ENCODE results near the gene NAXE. TPM values are rescaled to one million over a fixed set of nuclear protein-coding genes. Genes with fewer than 3 reads are reported as not detected.

NAXE gene
- total RNA-seq, 1 donor from 2014 or later: 83.8 TPM

GRCh38 chr1:156559086-156559796, 32.3 kb upstream of the NAXE start:
- no peak for TF ChIP-seq CTCF (IDR thresholded peaks at IDR 0.05; ENCODE audit: insufficient read depth, low read length, poor library complexity, severe bottlenecking)
- peaks cover 3% of the 10 kb centered on the region for H3K36me3 ChIP-seq (ENCODE audit: control insufficient read depth, insufficient read depth, low read length)
- no peak overlapping the region for H3K4me3 ChIP-seq (ENCODE audit: low read depth, low read length)
- no peak for DNase-seq (ENCODE audit: low read depth)
- H3K27me3 ChIP-seq (ENCODE audit: control insufficient read depth, insufficient read depth, low read length): no peaks in the 10 kb centered on the region

- Histone ChIP-seq H3K4me3 (ENCODE audit: low read depth, low read length) (no peak overlapping the region), H3K36me3 (ENCODE audit: control insufficient read depth, insufficient read depth, low read length) (peaks cover 3% of the 10 kb centered on the region), H3K27me3 (ENCODE audit: control insufficient read depth, insufficient read depth, low read length) (no peaks in the 10 kb centered on the region)
- no peak for TF ChIP-seq CTCF (IDR thresholded peaks at IDR 0.05; ENCODE audit: insufficient read depth, low read length, poor library complexity, severe bottlenecking)
- DNase-seq (ENCODE audit: low read depth): no peak
Measured at GRCh38 chr1:156559797-156560385, 31.7 kb upstream of the NAXE start.

GRCh38 chr1:156560585-156561163, 30.9 kb upstream of the NAXE start:
- DNase-seq (ENCODE audit: low read depth): no peak
- peaks cover 3% of the 10 kb centered on the region for H3K36me3 ChIP-seq (ENCODE audit: control insufficient read depth, insufficient read depth, low read length)
- H3K27me3 ChIP-seq (ENCODE audit: control insufficient read depth, insufficient read depth, low read length): no peaks in the 10 kb centered on the region
- H3K4me3 ChIP-seq (ENCODE audit: low read depth, low read length): no peak overlapping the region
- TF ChIP-seq CTCF (IDR thresholded peaks at IDR 0.05; ENCODE audit: insufficient read depth, low read length, poor library complexity, severe bottlenecking): no peak

GRCh38 chr1:156565519-156565918, 26.1 kb upstream of the NAXE start:
- Histone ChIP-seq H3K4me3 (ENCODE audit: low read depth, low read length) (no peak overlapping the region), H3K36me3 (ENCODE audit: control insufficient read depth, insufficient read depth, low read length) (peaks cover 3% of the 10 kb centered on the region), H3K27me3 (ENCODE audit: control insufficient read depth, insufficient read depth, low read length) (no peaks in the 10 kb centered on the region)
- no peak for TF ChIP-seq CTCF (IDR thresholded peaks at IDR 0.05; ENCODE audit: insufficient read depth, low read length, poor library complexity, severe bottlenecking)
- DNase-seq (ENCODE audit: low read depth): no peak

- DNase-seq (ENCODE audit: low read depth): no peak
- peaks cover 2% of the 10 kb centered on the region for H3K36me3 ChIP-seq (ENCODE audit: control insufficient read depth, insufficient read depth, low read length)
- TF ChIP-seq CTCF (IDR thresholded peaks at IDR 0.05; ENCODE audit: insufficient read depth, low read length, poor library complexity, severe bottlenecking): no peak
Measured at GRCh38 chr1:156566436-156566835, 25.1 kb upstream of the NAXE start.

More at GRCh38 chr1:156566436-156566835, 25.1 kb upstream of the NAXE start:
- H3K27me3 ChIP-seq (ENCODE audit: control insufficient read depth, insufficient read depth, low read length): no peaks in the 10 kb centered on the region
- H3K4me3 ChIP-seq (ENCODE audit: low read depth, low read length): no peak overlapping the region
